Activated CD4-positive, alpha-beta T cell treated with anti-CD3 and anti-CD28 coated beads, Interleukin-2, amount 50 U/mL, for 16 hours (primary cell): ENCODE results near the gene RASD1.
"Not testable (repeated sequence)": the region's sequence is repeated elsewhere in the genome, so short reads cannot be mapped to it uniquely, and the experiment has no call there.

Experiments
- DNase-seq: peaks from one replicate; pipeline ENCODE4 v3.0.0-alpha.2; 2020

The RASD1 gene

GRCh38 chr17:17495536-17496188, 533 bp downstream of the RASD1 start:
- no peak for DNase-seq

- DNase-seq: no peak
These were observed 1.2 kb downstream of the RASD1 start for GRCh38 chr17:17494870-17495535.

GRCh38 chr17:17494499-17494869, 1.7 kb downstream of the RASD1 start:
- DNase-seq: no peak

- no peak for DNase-seq
These were observed 2.2 kb downstream of the RASD1 start for GRCh38 chr17:17493986-17494466.

- DNase-seq: no peak
These were observed 2.8 kb downstream of the RASD1 start for GRCh38 chr17:17493249-17493985.

GRCh38 chr17:17492571-17492970, 3.6 kb downstream of the RASD1 start:
- no peak for DNase-seq

DNA sequence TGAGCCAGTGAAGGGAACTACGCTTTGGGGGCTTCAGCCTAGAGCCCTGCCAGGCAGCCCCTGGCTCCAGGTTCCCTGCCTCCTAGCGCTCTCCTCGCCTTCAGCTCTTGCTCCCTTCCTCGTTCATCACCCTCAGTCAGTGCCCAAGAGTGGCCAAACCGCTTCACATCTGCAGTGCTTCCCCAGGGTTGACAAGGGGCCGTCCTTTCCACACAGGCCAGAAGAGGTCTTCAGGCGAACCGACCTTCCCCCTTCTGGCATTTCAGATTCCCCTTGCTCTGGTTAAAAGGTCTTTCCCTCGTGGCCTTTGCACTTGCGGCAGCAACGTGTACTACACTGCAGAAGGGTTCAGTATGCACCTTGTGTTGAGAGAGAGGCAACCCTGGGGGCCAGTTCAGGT, 4.1 kb downstream of the RASD1 start:
- DNase-seq: no peak

DNA sequence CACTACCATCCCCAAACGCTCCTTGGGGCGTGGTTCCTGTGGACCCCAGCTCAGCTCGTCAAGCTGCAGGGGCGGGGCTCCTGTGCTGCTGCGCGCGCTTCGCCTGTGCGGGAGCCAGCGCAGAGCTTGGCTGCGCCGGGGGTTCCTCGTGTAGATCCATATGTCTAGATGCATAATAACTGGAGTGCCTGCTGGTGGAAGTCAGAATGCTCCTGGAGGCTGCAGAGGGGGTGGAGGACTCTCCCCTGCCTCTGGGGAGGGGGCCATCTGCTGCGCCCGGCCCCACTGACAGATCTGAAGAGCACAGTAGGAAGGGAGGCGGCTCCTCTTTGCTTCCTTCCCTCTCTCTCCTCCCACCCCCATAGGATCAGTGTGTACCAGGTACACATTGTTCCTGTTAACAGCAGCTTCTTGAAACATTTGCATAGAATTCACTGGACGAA, 4.6 kb downstream of the RASD1 start:
- DNase-seq: no peak

DNA sequence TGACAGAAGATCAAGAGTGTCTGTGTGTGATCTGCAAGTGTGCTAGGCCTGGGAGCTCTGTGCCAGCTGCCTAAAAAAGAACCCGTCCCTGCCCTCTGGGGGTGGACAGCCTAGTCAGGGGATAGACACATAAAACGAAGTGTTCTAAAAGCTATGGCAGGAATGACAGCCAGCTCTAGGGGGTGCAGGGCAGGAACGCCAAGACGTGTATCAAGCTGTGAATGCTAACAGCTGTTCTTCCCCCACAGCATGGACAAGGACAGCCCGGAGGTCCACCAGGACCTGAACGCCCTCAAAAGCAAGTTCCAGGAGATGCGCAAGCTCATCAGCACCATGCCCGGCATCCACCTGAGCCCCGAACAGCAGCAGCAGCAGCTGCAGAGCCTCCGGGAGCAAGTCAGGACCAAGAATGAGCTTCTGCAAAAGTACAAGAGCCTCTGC, 5.1 kb downstream of the RASD1 start:
- DNase-seq: no peak

DNA sequence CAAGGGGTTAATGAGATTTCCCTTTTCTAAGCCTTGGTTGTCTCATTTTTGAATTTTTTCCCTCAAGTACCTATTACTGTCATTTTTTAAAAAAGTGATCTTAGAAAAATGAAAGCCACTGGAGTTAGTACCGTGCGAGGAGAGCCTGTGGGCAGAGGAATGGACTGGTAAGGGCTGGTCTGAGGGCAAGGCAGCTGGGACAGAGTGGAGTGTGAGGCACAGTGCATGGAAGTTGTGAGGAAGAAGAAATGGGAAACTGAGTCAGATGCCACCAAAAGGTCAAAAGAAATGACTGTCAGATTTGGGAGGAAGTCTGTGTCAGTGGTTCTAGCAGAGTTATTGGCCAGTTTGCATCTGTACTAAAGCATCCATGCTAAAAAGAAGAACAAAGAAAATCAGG, 8.2 kb downstream of the RASD1 start:
- no peak for DNase-seq

- DNase-seq: not testable (repeated sequence)
These were observed 9.8 kb downstream of the RASD1 start for GRCh38 chr17:17486416-17486815.

DNA sequence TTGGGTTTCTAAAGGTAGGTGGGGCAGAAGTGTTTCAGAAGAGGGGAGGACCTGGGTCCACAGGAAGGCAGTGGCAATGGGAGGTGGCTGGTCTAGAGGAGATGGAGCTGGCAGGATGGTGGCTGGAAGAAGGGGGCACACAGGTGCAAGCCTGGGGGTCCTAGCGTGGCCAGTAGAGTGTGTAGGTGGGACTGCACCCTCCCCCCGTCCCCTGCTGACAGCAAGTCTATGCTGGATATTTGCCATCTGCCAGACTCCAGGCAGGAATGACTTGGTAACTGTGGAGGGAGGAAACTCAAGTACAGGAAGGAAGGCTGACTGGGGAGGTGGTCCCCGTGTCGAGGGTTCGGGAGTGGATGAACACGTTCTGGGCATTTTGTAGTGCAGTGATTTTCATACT, 10.8 kb downstream of the RASD1 start:
- DNase-seq: no peak

DNA sequence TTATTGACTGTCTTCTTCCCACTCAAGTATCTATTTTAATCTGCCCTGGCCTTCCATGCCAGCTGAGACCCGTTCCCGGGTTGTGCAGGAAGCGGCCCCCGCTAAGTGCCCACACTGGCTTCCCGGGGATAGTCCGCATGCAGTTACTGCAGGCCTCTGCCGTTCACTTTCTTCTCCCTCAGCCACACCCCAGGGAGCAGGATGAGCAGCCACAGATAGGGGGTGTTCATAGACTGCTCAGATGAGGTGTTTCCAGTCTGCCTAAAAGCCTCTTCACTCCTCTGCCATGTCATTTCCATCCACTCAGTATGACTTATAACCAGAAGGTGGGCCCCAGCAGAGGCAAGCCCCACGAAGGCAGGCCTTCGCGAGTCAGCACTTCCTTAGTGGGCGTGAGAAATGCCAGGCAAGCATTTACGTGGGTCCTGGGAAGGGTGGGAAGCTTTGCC, 11.7 kb downstream of the RASD1 start:
- peak; percentile 78 for DNase-seq

DNA sequence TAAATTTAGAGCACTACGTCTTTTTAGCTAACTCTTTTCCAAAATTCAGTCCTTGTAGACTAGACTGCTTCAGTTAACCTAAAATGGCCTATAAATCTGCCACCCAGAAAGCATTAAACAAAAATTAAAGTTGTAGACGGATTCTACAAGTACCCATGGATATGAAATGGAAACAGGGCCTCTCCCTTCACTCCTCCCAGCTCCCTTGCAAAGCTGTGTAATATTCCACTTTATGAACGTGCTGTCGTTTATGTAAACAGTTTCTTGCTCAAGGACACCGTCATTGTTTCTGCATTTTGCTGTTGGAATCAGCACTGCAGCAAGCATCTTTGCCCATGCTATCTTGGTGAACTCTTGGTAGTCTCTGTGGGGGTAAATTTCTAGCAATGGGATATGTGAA, 14.3 kb downstream of the RASD1 start:
- no peak for DNase-seq

DNA sequence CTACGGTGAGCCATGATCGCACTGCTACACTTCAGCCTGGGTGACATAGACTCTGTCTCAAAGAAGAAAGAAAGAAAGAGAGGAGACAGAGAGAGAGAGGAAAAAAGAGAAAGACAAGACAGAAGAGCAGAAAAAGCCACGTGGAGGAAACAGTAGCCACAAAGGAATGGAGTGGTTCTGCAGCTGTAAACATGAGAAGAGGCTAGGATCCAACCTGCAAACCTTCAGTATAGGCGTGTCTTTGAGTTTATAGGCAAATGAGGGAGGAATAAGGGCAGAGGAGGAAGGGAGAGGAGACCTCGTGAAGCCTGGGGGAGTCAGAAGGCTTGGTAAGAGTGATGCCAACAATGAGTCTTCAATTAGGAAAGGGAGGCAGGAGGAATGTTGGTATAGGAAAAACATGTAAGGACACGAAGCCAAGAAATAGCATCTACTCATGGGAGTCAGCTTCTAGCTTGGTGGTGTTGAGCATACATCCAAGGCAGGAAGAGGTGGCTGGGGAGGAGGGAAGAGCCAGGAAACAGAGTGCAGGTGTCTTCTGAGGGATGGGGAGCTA, 15.5 kb downstream of the RASD1 start:
- DNase-seq: no peak

DNA sequence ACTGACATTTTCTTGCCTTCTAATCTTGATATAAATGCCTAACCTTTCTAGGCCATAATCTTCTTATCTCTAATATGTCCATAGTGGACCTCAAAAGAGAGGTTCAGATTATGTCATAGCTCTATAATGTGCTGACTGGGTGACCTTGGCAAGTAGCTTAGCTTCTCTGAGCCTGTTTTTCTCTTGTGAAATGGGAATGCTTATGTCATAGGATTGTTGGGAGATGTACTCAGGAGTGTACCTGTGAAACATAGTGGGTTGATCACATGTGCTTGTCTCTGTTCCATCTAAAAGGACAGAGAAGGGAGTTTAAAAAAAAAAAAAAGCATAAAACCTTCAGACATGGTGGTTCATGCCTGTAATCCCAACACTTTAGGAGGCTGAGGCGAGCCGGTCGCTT, 17.0 kb downstream of the RASD1 start:
- DNase-seq: no peak

DNA sequence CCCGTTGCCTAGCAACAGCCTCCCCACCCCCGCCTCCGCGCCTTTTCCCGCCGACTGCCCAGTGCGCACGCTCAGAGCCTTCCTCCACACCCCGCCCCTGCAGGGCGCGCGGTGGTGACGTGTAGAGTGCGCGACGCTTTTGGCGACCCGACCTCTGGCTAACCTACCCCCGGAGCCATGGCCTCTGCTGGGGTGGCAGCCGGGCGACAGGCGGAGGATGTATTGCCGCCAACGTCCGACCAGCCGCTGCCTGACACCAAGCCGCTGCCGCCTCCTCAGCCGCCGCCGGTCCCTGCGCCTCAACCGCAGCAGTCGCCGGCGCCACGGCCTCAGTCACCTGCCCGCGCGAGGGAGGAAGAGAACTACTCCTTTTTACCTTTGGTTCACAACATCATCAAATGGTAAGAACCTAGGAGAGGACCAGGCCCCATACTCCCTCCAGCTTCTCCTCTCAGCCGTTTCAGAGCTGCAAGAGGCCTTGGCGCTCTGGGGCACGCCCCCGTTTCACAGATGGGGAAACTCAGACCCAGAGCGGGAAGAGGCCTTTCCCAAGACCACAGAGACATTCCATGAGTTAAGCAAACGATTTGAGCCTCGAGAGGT, 19.2 kb downstream of the RASD1 start, which contains the start of gene MED9:
Gene MED9, plus strand, starts transcription at position 136 of the 603 bp plus-strand sequence. Its CDS starts 42 bp downstream, at position 178.
- peak; percentile 95 for DNase-seq

DNA sequence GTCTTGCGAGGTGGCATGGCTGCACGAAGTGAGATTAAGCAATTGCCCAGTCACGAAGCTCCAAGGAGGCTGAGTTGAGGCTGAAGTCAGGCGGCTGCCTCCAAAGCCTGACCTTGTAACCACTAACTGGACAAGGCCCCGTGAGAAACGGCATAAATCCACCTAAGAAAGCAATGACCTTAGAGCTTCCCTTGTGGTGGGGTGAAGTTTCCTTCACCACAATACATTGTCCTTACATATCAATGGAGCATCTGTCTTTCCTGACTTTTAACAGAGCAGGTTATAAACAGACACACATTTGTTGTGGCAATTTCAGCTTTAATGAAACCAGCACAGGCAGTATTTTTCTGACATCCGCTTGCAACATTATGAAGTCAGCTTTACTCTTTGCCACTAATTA, 21.9 kb downstream of the RASD1 start:
- no peak for DNase-seq

DNA sequence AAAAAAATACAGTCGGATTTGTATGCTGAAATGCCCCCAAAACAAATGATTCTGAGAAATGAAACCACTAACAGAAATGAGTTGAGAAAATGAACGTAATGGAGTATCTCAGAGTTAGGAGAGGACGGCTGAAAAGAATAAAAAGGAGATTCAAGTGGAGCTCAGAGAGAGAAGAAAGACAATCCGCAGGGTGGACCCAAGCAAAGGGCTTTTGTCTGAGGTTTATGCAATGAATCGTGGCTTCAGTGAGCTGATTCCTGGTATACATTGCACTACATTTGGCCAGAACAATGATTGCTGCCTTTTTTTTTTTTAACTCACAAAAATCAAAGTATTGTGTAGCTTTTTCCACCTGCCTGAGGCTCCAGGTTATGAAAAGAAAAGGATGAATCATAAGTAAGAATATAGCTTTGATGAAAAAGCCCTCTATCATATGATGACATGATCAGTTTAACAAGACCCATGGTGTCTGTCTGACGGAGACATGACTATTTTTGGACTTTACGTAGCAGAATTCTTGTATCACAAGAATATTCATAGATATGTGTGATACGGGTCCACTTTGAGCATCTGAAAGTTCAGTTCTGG, 23.8 kb downstream of the RASD1 start:
- DNase-seq: no peak

DNA sequence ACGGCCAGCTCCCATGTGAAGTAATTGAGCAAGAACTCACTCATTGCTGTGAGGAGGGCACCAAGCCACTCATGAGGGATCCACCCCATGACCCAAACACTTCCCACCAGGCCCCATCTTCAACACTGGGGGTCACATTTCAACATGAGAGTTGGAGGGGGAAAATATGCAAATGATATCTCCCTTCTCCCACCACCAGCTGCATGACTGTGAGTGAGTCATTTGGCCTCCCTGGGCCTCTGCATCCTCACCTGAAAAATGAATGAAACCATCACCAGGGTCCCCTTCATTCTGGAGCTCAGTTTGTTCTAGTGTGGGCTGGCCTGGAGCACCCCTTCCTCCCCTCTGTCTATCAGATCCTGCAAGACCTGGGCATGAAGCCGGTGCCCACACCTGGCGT, 26.2 kb downstream of the RASD1 start:
- no peak for DNase-seq

GRCh38 chr17:17469358-17469757, 26.8 kb downstream of the RASD1 start:
- DNase-seq: no peak

DNA sequence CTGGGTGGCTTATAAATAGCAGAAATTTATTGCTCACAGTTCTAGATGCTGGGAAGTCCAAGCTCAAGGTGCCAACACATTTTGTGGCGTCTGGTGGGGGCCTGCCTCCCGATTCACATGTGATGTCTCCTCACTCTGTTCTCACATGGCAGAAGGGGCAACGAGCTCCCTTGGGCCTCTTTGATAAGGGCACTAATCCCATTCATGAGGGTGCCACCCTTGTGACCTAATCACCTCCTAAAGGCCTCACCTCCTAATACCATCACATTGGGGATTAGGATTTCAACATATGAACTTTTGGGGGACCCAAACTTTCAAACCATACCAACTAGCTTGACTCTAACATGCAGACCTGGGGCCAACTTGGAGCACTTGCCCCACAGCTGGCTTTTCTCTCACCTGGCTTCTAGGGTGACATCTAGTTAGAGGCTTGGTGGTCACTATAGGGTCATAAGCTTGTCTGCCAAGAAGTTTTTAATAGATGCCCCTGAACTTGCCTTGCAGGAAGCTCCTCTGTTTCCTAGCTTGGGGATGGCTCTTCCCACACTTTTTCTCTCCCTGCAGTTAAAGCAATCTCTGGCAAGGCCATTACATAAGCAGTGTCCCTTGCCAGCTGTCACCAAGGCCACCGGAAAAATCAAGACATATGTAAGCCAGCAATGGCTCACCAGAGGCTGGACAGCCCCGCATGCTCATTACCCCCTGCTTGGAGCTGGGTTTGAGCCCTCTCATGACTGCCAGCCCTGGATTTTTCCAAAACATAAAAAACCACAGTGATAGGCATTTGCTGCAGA, 27.8 kb downstream of the RASD1 start:
- DNase-seq: no peak
